HEK293 (cell line): Measurements from ENCODE around the gene SCLT1.

ENCODE experiments used
- CTCF ChIA-PET: fragments of 350-600 bp; formaldehyde crosslinking; extraction: SDS; loops from one replicate; lab custom pipeline; 2021; ENCODE audit warnings: antibody characterized with exemption; lab: Yijun Ruan, JAX
- POLR2A ChIA-PET: fragments of 300-600 bp; formaldehyde crosslinking; extraction: SDS; loops from one replicate; lab custom pipeline; 2020; ENCODE audit warnings: antibody characterized with exemption, inconsistent platforms; lab: Yijun Ruan, JAX
- H3K27ac ChIP-seq: fragments of 200-500 bp; sonication (Bioruptor generic); 2 replicates; pipeline ENCODE4 v1.5.1; 2014; ENCODE audit warnings: low read depth, low read length, control low read depth, inconsistent platforms; ENCODE audit errors: extremely low read depth
- H3K36me3 ChIP-seq, 2 experiments: fragments of 200-500 bp in 1 of 2; sonication (Bioruptor generic) in 1 of 2; 1 replicate in 1 of 2; 2 replicates in 1 of 2; pipeline ENCODE4 v1.5.1; 2014 to 2017; ENCODE audit warnings: inconsistent platforms in 2 of 2, low read length in 2 of 2; ENCODE audit not compliant: control insufficient read depth in 2 of 2, insufficient read depth in 1 of 2
- H3K4me1 ChIP-seq: fragments of 200-500 bp; sonication (Bioruptor generic); 2 replicates; pipeline ENCODE4 v1.5.1; 2014; ENCODE audit warnings: mild to moderate bottlenecking, low read length, inconsistent platforms; ENCODE audit not compliant: control insufficient read depth, insufficient read depth
- H3K4me3 ChIP-seq: 2 replicates; pipeline ENCODE4 v1.5.1; 2011; ENCODE audit warnings: low read depth, mild to moderate bottlenecking, control low read depth, low read length, moderate library complexity
- H3K9me3 ChIP-seq: fragments of 200-500 bp; sonication (Bioruptor generic); 2 replicates; pipeline ENCODE4 v1.5.1; 2014; ENCODE audit warnings: low read depth, low read length, inconsistent platforms; ENCODE audit not compliant: control insufficient read depth, insufficient read depth
- EGR2 ChIP-seq: fragments of 450-650 bp; formaldehyde crosslinking; IDR thresholded peaks from 2 replicates; pipeline ENCODE4 v1.5.1; 2016; ENCODE audit warnings: low read depth, missing biosample characterization, missing genetic modification characterization
- FEZF1 ChIP-seq: fragments of 450-650 bp; formaldehyde crosslinking; IDR thresholded peaks from 2 replicates; pipeline ENCODE4 v1.5.1; 2016; ENCODE audit warnings: missing biosample characterization, missing genetic modification characterization
- GLI2 ChIP-seq: fragments of 450-650 bp; formaldehyde crosslinking; IDR thresholded peaks from 2 replicates; pipeline ENCODE4; 2017; ENCODE audit warnings: missing biosample characterization, missing genetic modification characterization, low read depth, borderline replicate concordance
- KLF10 ChIP-seq: fragments of 450-650 bp; IDR thresholded peaks from 2 replicates; pipeline ENCODE4 v1.5.1; 2018; ENCODE audit warnings: missing biosample characterization, mild to moderate bottlenecking, missing genetic modification characterization
- REPIN1 ChIP-seq: fragments of 450-650 bp; formaldehyde crosslinking; IDR thresholded peaks from 2 replicates; pipeline ENCODE4 v1.5.1; 2017; ENCODE audit warnings: missing biosample characterization, missing genetic modification characterization, low read depth
- SP7 ChIP-seq: fragments of 450-650 bp; formaldehyde crosslinking; IDR thresholded peaks from 2 replicates; pipeline ENCODE4 v1.5.1; 2016; ENCODE audit warnings: missing biosample characterization, missing genetic modification characterization
- TRIM28 ChIP-seq: IDR thresholded peaks from 2 replicates; pipeline ENCODE4 v1.6.1; 2011; ENCODE audit warnings: low read length, control low read depth, borderline replicate concordance
- ZBTB11 ChIP-seq: fragments of 450-650 bp; formaldehyde crosslinking; conservative IDR thresholded peaks from 2 replicates; pipeline ENCODE4 v1.5.1; 2016; ENCODE audit warnings: low read depth, missing biosample characterization, missing genetic modification characterization
- ZNF114 ChIP-seq: fragments of 450-650 bp; formaldehyde crosslinking; IDR thresholded peaks from 2 replicates; pipeline ENCODE4 v1.5.0; 2017; ENCODE audit warnings: missing biosample characterization, missing genetic modification characterization
- ZNF16 ChIP-seq: fragments of 450-650 bp; formaldehyde crosslinking; IDR thresholded peaks from 2 replicates; pipeline ENCODE4 v1.5.1; 2016; ENCODE audit warnings: low read depth, missing biosample characterization, missing genetic modification characterization
- ZNF174 ChIP-seq: fragments of 450-650 bp; formaldehyde crosslinking; IDR thresholded peaks from 2 replicates; pipeline ENCODE4 v1.5.0; 2017; ENCODE audit warnings: missing biosample characterization, mild to moderate bottlenecking, missing genetic modification characterization
- ZNF184 ChIP-seq: fragments of 450-650 bp; IDR thresholded peaks from 2 replicates; pipeline ENCODE4 v1.5.1; 2018; ENCODE audit warnings: missing biosample characterization, mild to moderate bottlenecking, missing genetic modification characterization
- ZNF24 ChIP-seq: fragments of 450-650 bp; formaldehyde crosslinking; IDR thresholded peaks from 2 replicates; pipeline ENCODE4 v1.5.1; 2016; ENCODE audit warnings: missing biosample characterization, missing genetic modification characterization
- ZNF335 ChIP-seq: fragments of 450-650 bp; formaldehyde crosslinking; conservative IDR thresholded peaks from 2 replicates; pipeline ENCODE4 v1.5.1; 2016; ENCODE audit warnings: missing biosample characterization, missing genetic modification characterization
- ZNF37A ChIP-seq: fragments of 450-650 bp; IDR thresholded peaks from 2 replicates; pipeline ENCODE4 v1.5.1; 2018; ENCODE audit warnings: missing biosample characterization, missing genetic modification characterization
- ZNF404 ChIP-seq: fragments of 450-650 bp; formaldehyde crosslinking; IDR thresholded peaks from 2 replicates; pipeline ENCODE4 v1.5.1; 2017; ENCODE audit warnings: missing biosample characterization, missing genetic modification characterization
- ZNF449 ChIP-seq: fragments of 450-650 bp; formaldehyde crosslinking; IDR thresholded peaks from 2 replicates; pipeline ENCODE4 v1.5.1; 2017; ENCODE audit warnings: missing biosample characterization, mild to moderate bottlenecking, missing genetic modification characterization, moderate library complexity
- ZNF501 ChIP-seq: fragments of 450-650 bp; formaldehyde crosslinking; IDR thresholded peaks from 2 replicates; pipeline ENCODE4 v1.5.1; 2016; ENCODE audit warnings: missing biosample characterization, missing genetic modification characterization
- ZNF514 ChIP-seq: fragments of 450-650 bp; formaldehyde crosslinking; IDR thresholded peaks from 2 replicates; pipeline ENCODE4 v1.5.1; 2016; ENCODE audit warnings: missing biosample characterization, missing genetic modification characterization
- ZNF654 ChIP-seq: fragments of 450-650 bp; formaldehyde crosslinking; IDR thresholded peaks from 2 replicates; pipeline ENCODE4 v1.5.1; 2016; ENCODE audit warnings: low read depth, missing biosample characterization, missing genetic modification characterization
- TF ChIP-seq, protein P1 (sequence below): fragments of 450-650 bp; formaldehyde crosslinking; IDR thresholded peaks from 2 replicates; pipeline ENCODE4 v1.5.1; 2016; ENCODE audit warnings: missing biosample characterization, missing genetic modification characterization
- TF ChIP-seq, protein P2 (sequence below): fragments of 450-650 bp; formaldehyde crosslinking; IDR thresholded peaks from 2 replicates; pipeline ENCODE4 v1.5.1; 2016; ENCODE audit warnings: missing biosample characterization, missing genetic modification characterization

SCLT1 gene

GRCh38 chr4:129046055-129046959 lies 47.0 kb downstream of the SCLT1 start:
- Histone ChIP-seq H3K36me3 (no peaks in the 10 kb centered on the region), H3K4me1 (no peaks in the 10 kb centered on the region), H3K4me3 (no peak overlapping the region), H3K27ac (no peak overlapping the region), H3K9me3 (no peaks in the 10 kb centered on the region)
- CTCF ChIA-PET, result no interaction called here
- POLR2A ChIA-PET, result no interaction called here
- no peak for TF ChIP-seq REPIN1
- no peak for TF ChIP-seq GLI2 (tag by site-specific recombination)
- TF ChIP-seq ZNF501 (tag by site-specific recombination), result no peak
- no peak for TF ChIP-seq ZBTB11 (tag by site-specific recombination)
- no peak for TF ChIP-seq ZNF16 (tag by site-specific recombination)
- TF ChIP-seq, protein P1, sequence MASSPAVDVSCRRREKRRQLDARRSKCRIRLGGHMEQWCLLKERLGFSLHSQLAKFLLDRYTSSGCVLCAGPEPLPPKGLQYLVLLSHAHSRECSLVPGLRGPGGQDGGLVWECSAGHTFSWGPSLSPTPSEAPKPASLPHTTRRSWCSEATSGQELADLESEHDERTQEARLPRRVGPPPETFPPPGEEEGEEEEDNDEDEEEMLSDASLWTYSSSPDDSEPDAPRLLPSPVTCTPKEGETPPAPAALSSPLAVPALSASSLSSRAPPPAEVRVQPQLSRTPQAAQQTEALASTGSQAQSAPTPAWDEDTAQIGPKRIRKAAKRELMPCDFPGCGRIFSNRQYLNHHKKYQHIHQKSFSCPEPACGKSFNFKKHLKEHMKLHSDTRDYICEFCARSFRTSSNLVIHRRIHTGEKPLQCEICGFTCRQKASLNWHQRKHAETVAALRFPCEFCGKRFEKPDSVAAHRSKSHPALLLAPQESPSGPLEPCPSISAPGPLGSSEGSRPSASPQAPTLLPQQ (tag by site-specific recombination), result no peak
- peak; percentile 49; the same call in 1 of the 2 replicates for TF ChIP-seq TRIM28

DNA sequence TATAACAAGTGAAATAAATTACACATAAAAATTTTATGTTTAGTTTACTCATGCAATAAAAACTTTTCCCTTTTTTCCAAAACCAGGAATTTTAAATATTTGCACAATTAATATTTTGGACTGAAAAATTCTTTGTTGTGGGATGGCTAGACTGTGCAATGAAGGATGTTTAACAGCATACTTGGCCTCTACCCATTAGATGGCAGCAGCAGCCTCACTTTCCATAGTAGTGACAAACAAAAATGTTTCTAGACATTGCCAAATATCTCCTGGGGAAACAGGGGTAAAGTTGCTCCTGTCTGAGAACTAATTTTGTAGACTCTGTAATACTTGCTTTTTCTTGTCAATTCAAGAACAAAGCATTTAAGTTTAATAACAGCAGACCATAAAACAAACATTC lies 49.8 kb downstream of the SCLT1 start:
- no peak overlapping the region for H3K4me3 ChIP-seq
- ChIA-PET POLR2A (no interaction called here), CTCF (no interaction called here)
- H3K4me1 ChIP-seq, result no peaks in the 10 kb centered on the region
- peak; percentile 25; the same call in 1 of the 2 replicates for TF ChIP-seq ZNF654 (tag by site-specific recombination)
- TF ChIP-seq ZNF449, result no peak
- no peak overlapping the region for H3K27ac ChIP-seq
- H3K9me3 ChIP-seq, result no peaks in the 10 kb centered on the region
- H3K36me3 ChIP-seq, result peaks cover 0 to 4% of the 10 kb centered on the region in 2 experiments; a peak in 1 of 3 replicates

DNA sequence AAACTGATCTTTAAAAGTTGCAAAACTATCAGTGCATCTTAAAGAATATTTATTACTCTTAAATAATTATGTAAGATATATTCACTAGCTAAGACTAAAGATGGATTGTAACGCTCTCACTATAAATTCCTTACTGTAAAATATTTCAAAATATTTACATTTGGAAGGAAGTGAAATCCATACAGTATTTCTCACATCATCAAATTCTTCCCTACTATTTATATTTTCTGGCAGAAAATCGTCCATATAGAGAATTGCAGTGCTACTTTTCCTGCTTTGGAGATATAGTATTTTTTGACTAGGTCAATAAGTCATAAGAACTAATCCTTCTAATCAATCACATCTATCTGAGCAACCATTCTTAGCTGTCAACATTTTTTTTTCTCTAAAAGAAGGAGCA lies 52.9 kb downstream of the SCLT1 start:
- Histone ChIP-seq H3K27ac (no peak overlapping the region), H3K4me1 (no peaks in the 10 kb centered on the region), H3K4me3 (no peak overlapping the region), H3K36me3 (peaks cover 0 to 4% of the 10 kb centered on the region in 2 experiments; a peak in 1 of 3 replicates), H3K9me3 (no peaks in the 10 kb centered on the region)
- ChIA-PET CTCF (no interaction called here), POLR2A (no interaction called here)
- TF ChIP-seq SP7 (no peak), REPIN1 (no peak), ZNF184 (tag by site-specific recombination) (no peak), KLF10 (no peak), ZNF514 (tag by site-specific recombination) (no peak), ZNF404 (no peak), ZNF24 (no peak), ZNF114 (tag by site-specific recombination) (no peak), ZNF335 (tag by site-specific recombination) (no peak), ZNF37A (tag by site-specific recombination) (no peak), ZNF174 (tag by site-specific recombination) (no peak), EGR2 (tag by site-specific recombination) (no peak), FEZF1 (tag by site-specific recombination) (no peak)
- TF ChIP-seq, protein P2, sequence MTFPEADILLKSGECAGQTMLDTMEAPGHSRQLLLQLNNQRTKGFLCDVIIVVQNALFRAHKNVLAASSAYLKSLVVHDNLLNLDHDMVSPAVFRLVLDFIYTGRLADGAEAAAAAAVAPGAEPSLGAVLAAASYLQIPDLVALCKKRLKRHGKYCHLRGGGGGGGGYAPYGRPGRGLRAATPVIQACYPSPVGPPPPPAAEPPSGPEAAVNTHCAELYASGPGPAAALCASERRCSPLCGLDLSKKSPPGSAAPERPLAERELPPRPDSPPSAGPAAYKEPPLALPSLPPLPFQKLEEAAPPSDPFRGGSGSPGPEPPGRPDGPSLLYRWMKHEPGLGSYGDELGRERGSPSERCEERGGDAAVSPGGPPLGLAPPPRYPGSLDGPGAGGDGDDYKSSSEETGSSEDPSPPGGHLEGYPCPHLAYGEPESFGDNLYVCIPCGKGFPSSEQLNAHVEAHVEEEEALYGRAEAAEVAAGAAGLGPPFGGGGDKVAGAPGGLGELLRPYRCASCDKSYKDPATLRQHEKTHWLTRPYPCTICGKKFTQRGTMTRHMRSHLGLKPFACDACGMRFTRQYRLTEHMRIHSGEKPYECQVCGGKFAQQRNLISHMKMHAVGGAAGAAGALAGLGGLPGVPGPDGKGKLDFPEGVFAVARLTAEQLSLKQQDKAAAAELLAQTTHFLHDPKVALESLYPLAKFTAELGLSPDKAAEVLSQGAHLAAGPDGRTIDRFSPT (tag by site-specific recombination), result no peak
